B cell (primary cell): Measurements from ENCODE around the gene FCSK. TPM values are rescaled to one million over a fixed set of nuclear protein-coding genes. Genes with fewer than 3 reads are reported as not detected.

Experiments
- ATAC-seq: fragments of 200-7000 bp; cut with Tn5 transposase; one replicate; pipeline ENCODE4 v1.10.0; 2021; ENCODE audit warnings: low read depth, mild to moderate bottlenecking, moderate number of reproducible peaks, moderate library complexity
- CTCF ChIA-PET: fragments of 350-600 bp; sonication (Branson Sonifier 250); formaldehyde crosslinking; loops from one replicate; lab custom pipeline; 2021; ENCODE audit warnings: antibody characterized with exemption, inconsistent platforms; lab: Charles Lee
- POLR2A ChIA-PET: fragments of 350-600 bp; sonication (Branson Sonifier 250); formaldehyde crosslinking; loops from one replicate; lab custom pipeline; 2021; ENCODE audit warnings: antibody characterized with exemption; lab: Charles Lee
- DNase-seq: peaks from one replicate; pipeline ENCODE4 v3.0.0; 2013
- H2AFZ ChIP-seq: 2 replicates; pipeline ENCODE4 v1.6.1; 2012; ENCODE audit warnings: mild to moderate bottlenecking, low read depth, low read length; ENCODE audit not compliant: insufficient read depth, poor library complexity, severe bottlenecking
- H3K27ac ChIP-seq, 2 donors: 1 replicate in 1 of 2; 2 replicates in 1 of 2; pipeline ENCODE4 v1.5.1; 2012 to 2013; ENCODE audit warnings: low read length in 2 of 2, mild to moderate bottlenecking in 2 of 2, moderate library complexity in 1 of 2
- H3K27me3 ChIP-seq, 4 experiments: fragments of 200-600 bp in 1 of 4; sonication (generic) in 1 of 4; replicated peaks in 1 of 4; 1 replicate in 2 of 4; 2 replicates in 2 of 4; pipeline versions ENCODE4 v1.6.1 to v1.7.0; 2013 to 2016; ENCODE audit warnings: low read length in 3 of 4, mild to moderate bottlenecking in 2 of 4, mixed read lengths in 1 of 4, moderate library complexity in 1 of 4; ENCODE audit not compliant: insufficient read depth in 4 of 4, control insufficient read depth in 3 of 4; ENCODE audit errors: control extremely low read depth in 1 of 4
- H3K36me3 ChIP-seq, 2 experiments: replicated peaks in 1 of 2; 1 replicate in 1 of 2; 2 replicates in 1 of 2; pipeline versions ENCODE4 v1.6.1 to v1.7.1; 2013; ENCODE audit warnings: low read length in 1 of 2; ENCODE audit not compliant: insufficient read depth in 2 of 2, control insufficient read depth in 1 of 2; ENCODE audit errors: control extremely low read depth in 1 of 2, extremely low read depth in 1 of 2
- H3K4me1 ChIP-seq, 2 donors: fragments of 200-600 bp in 1 of 2; sonication (generic) in 1 of 2; 1 replicate in 1 of 2; 2 replicates in 1 of 2; pipeline versions ENCODE4 v1.5.1 to v1.6.1; 2013 to 2017; ENCODE audit warnings: low read length in 2 of 2; ENCODE audit not compliant: control insufficient read depth in 2 of 2, insufficient read depth in 2 of 2
- H3K4me2 ChIP-seq: replicated peaks from 2 replicates; pipeline ENCODE3; 2012; ENCODE audit warnings: mild to moderate bottlenecking, low read depth, low read length; ENCODE audit not compliant: poor library complexity, severe bottlenecking
- H3K4me3 ChIP-seq, 5 experiments: fragments of 200-600 bp in 1 of 5; sonication (generic) in 1 of 5; 1 replicate in 3 of 5; 2 replicates in 2 of 5; pipeline versions ENCODE4 v1.5.1 to v1.7.0; 2011 to 2016; ENCODE audit warnings: low read length in 4 of 5, mild to moderate bottlenecking in 4 of 5, low read depth in 2 of 5, control low read depth in 1 of 5, moderate library complexity in 1 of 5; ENCODE audit not compliant: insufficient read depth in 1 of 5; ENCODE audit errors: control extremely low read depth in 1 of 5, extremely low read depth in 1 of 5
- H3K79me2 ChIP-seq: fragments of 200-600 bp; sonication (generic); one replicate; pipeline ENCODE4 v1.6.0; 2016; ENCODE audit warnings: low read length; ENCODE audit not compliant: control insufficient read depth, insufficient read depth
- H3K9ac ChIP-seq: fragments of 200-600 bp; sonication (generic); 2 replicates; pipeline ENCODE4 v1.6.1; 2017; ENCODE audit warnings: mild to moderate bottlenecking, low read length, moderate library complexity
- H3K9me3 ChIP-seq, 3 donors: one replicate each; pipeline versions ENCODE4 v1.6.1 to v1.7.1; 2013; ENCODE audit warnings: low read length in 2 of 3; ENCODE audit not compliant: control insufficient read depth in 2 of 3, insufficient read depth in 1 of 3; ENCODE audit errors: control extremely low read depth in 1 of 3
- H4K20me1 ChIP-seq: 2 replicates; pipeline ENCODE4 v1.6.0; 2012; ENCODE audit warnings: mild to moderate bottlenecking, low read length; ENCODE audit not compliant: insufficient read depth, control insufficient read depth, poor library complexity, severe bottlenecking
- H3K27ac Mint-ChIP-seq: one replicate; pipeline ENCODE4 v1.8.0; 2021; ENCODE audit warnings: mixed read lengths
- H3K27me3 Mint-ChIP-seq: one replicate; pipeline ENCODE4 v1.8.0; 2021; ENCODE audit warnings: mixed read lengths
- H3K4me1 Mint-ChIP-seq: one replicate; pipeline ENCODE4 v1.8.0; 2021; ENCODE audit warnings: mixed read lengths
- H3K4me3 Mint-ChIP-seq: one replicate; pipeline ENCODE4 v1.8.0; 2021; ENCODE audit warnings: mixed read lengths
- H3K9me3 Mint-ChIP-seq: one replicate; pipeline ENCODE4 v1.8.0; 2022; ENCODE audit warnings: mixed read lengths; ENCODE audit not compliant: insufficient read depth
- CTCF ChIP-seq: fragments of 200-600 bp; IDR thresholded peaks from one replicate; pipeline ENCODE4 v1.8.0; 2022; ENCODE audit warnings: antibody characterized with exemption, mild to moderate bottlenecking
- EZH2 ChIP-seq: IDR thresholded peaks from 2 replicates; pipeline ENCODE4 v1.6.1; 2012; ENCODE audit warnings: borderline replicate concordance, low read depth, mild to moderate bottlenecking, moderate library complexity, low read length; ENCODE audit not compliant: insufficient read depth, poor library complexity, severe bottlenecking
- WGBS: methylation state at CpG from one replicate; pipeline ENCODE4 v1.1.5; 2013; ENCODE audit warnings: missing lambda C conversion rate; ENCODE audit not compliant: insufficient coverage; 5-methylcytosine and 5-hydroxymethylcytosine counted together
- intact Hi-C: fragments of 100-400 bp; cut with micrococcal nuclease; formaldehyde crosslinking; loops from one replicate; pipeline ENCODE4 v1.10.0; 2022
- polyA plus RNA-seq: library from polyadenylated mRNA; depleted of rRNA; stranded (reverse); fragments of >200 nt; gene quantifications from 2 replicates; pipeline ENCODE4 v1.2.3, GENCODE V29; 2012
- total RNA-seq, 2 donors: library from RNA; stranded (reverse); fragments of 120-200 nt in 1 of 2; gene quantifications; 1 replicate in 1 of 2; 2 replicates in 1 of 2; pipeline versions ENCODE4 v1.2.3 to v1.2.4, GENCODE V29; 2013 to 2022

The FCSK gene
- total and polyA plus RNA-seq, 2 donors (not counting 1 experiment from before 2014, with no cell fraction given), result 19.4 to 24.8 TPM

- Histone ChIP-seq H3K36me3 (peaks cover 0 to 4% of the 10 kb centered on the region in 2 experiments), H2AFZ (no peak overlapping the region), H3K4me3 (no peak overlapping the region), H3K27me3 (no peaks in the 10 kb centered on the region), H3K4me2 (no peak overlapping the region), H3K27ac (no peak overlapping the region), H3K9ac (no peak overlapping the region), H3K9me3 (no peaks in the 10 kb centered on the region), H3K4me1 (no peaks in the 10 kb centered on the region), H3K79me2 (no peaks in the 10 kb centered on the region), H4K20me1 (no peaks in the 10 kb centered on the region)
- Mint-ChIP-seq H3K9me3 (no peaks in the 10 kb centered on the region), H3K27me3 (no peaks in the 10 kb centered on the region), H3K27ac (no peak overlapping the region), H3K4me3 (no peak overlapping the region), H3K4me1 (no peaks in the 10 kb centered on the region)
- no peak for DNase-seq
- WGBS, result 99% methylated on average over 9 of the region's 10 CpGs
- ChIA-PET POLR2A (interaction anchor here (0.6 to 0.7 kb wide), 2 partner anchors 32 to 60 kb away, joined by 4 to 5 read pairs; no protein-coding TSS in a partner anchor), CTCF (interaction anchor here (0.6 to 2.6 kb wide), 10 partner anchors 11 to 140 kb away, joined by 3 to 12 read pairs (median 4); partner anchors contain the start of genes DDX19A and FCSK)
- intact Hi-C loops, result loop anchor here (5.0 kb wide), 1 partner anchor 73 kb away; no protein-coding TSS in a partner anchor
- ATAC-seq, result no peak
- TF ChIP-seq EZH2 (no peak), CTCF (no peak)
Observed at GRCh38 chr16:70470141-70470926, 15.9 kb downstream of the FCSK start.

DNA sequence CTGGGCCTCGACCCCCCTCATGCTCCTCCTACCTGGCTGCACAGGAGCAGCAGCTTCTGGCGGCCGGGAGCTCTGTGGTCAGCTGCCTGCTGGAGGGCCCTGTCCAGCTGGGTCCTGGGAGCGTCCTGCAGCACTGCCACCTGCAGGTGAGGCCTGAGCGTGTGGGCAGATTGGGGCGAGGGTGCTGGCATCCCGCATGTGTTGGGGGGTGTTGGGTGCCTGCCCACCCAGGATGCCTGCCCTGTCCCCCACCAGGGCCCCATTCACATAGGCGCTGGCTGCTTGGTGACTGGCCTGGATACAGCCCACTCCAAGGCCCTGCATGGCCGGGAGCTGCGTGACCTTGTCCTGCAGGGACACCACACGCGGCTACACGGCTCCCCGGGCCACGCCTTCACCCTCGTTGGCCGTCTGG, 16.5 kb downstream of the FCSK start:
- H3K36me3 ChIP-seq, result peaks cover 0 to 4% of the 10 kb centered on the region in 2 experiments
- WGBS, result 95% methylated on average over 17 of the region's 17 CpGs
- H4K20me1 ChIP-seq, result no peaks in the 10 kb centered on the region
- intact Hi-C loops, result loop anchor here (5.0 kb wide), 1 partner anchor 74 kb away; no protein-coding TSS in a partner anchor
- H3K27ac Mint-ChIP-seq, result no peak overlapping the region
- ChIA-PET CTCF (interaction anchor here (0.6 to 2.6 kb wide), 9 partner anchors 12 to 140 kb away, joined by 3 to 12 read pairs (median 4); partner anchors contain the start of genes COG4 and FCSK), POLR2A (interaction anchor here (0.6 kb wide), 1 partner anchor 59 kb away, joined by 5 read pairs; no protein-coding TSS in a partner anchor)
- H3K9me3 ChIP-seq, result no peaks in the 10 kb centered on the region
- no peaks in the 10 kb centered on the region for H3K27me3 Mint-ChIP-seq
- H3K27ac ChIP-seq, result no peak overlapping the region
- no peaks in the 10 kb centered on the region for H3K79me2 ChIP-seq
- H3K27me3 ChIP-seq, result no peaks in the 10 kb centered on the region
- no peak overlapping the region for H2AFZ ChIP-seq
- TF ChIP-seq EZH2 (no peak), CTCF (no peak)
- no peak overlapping the region for H3K4me3 Mint-ChIP-seq
- H3K4me1 Mint-ChIP-seq, result no peaks in the 10 kb centered on the region
- no peak overlapping the region for H3K4me2 ChIP-seq
- DNase-seq (no peak), ATAC-seq (no peak)
- no peak overlapping the region for H3K9ac ChIP-seq
- no peaks in the 10 kb centered on the region for H3K9me3 Mint-ChIP-seq
- H3K4me3 ChIP-seq, result no peak overlapping the region
- H3K4me1 ChIP-seq, result no peaks in the 10 kb centered on the region
